ENCODE results near the gene BEND4. TPM values are rescaled to one million over a fixed set of nuclear protein-coding genes. Genes with fewer than 3 reads are reported as not detected.

BEND4 gene
- polyA plus RNA-seq, 2 donors: under 0.01 TPM; not detected in 1

GRCh38 chr4:42150653-42151567, 1.5 kb downstream of the BEND4 start:
- Histone ChIP-seq H3K36me3 (ENCODE audit: control insufficient read depth in 2 of 2, insufficient read depth in 2 of 2, low read length in 1 of 2) (no peaks in the 10 kb centered on the region), H3K9me3 (ENCODE audit: control insufficient read depth in 2 of 2, insufficient read depth in 1 of 2, low read depth in 1 of 2, low read length in 1 of 2) (no peaks in the 10 kb centered on the region), H3K4me1 (ENCODE audit: control insufficient read depth in 2 of 2, insufficient read depth in 2 of 2, low read length in 1 of 2) (peaks cover 3 to 6% of the 10 kb centered on the region in 2 donors), H3K4me3 (ENCODE audit: low read depth in 1 of 2, low read length in 2 of 2) (peak overlapping the region in 1 of 2 donors; percentile 46), H3K27ac (ENCODE audit: low read depth in 2 of 2, low read length in 1 of 2) (no peak overlapping the region), H3K27me3 (ENCODE audit: control insufficient read depth in 1 of 2, insufficient read depth in 2 of 2, low read length in 2 of 2) (peaks cover 0 to 27% of the 10 kb centered on the region in 2 donors)
- 9 to 10% methylated on average over 89 of the region's 89 CpGs for WGBS, 2 donors

- H3K27me3 ChIP-seq (ENCODE audit: control insufficient read depth in 1 of 2, insufficient read depth in 2 of 2, low read length in 2 of 2): peaks cover 0 to 27% of the 10 kb centered on the region in 2 donors
- no peak overlapping the region for H3K27ac ChIP-seq (ENCODE audit: low read depth in 2 of 2, low read length in 1 of 2)
- H3K4me3 ChIP-seq (ENCODE audit: low read depth in 1 of 2, low read length in 2 of 2): no peak overlapping the region
- H3K4me1 ChIP-seq (ENCODE audit: control insufficient read depth in 2 of 2, insufficient read depth in 2 of 2, low read length in 1 of 2): peaks cover 3 to 6% of the 10 kb centered on the region in 2 donors
- H3K9me3 ChIP-seq (ENCODE audit: control insufficient read depth in 2 of 2, insufficient read depth in 1 of 2, low read depth in 1 of 2, low read length in 1 of 2): no peaks in the 10 kb centered on the region
- 80% methylated on average over 7 of the region's 7 CpGs for WGBS, 2 donors
- H3K36me3 ChIP-seq (ENCODE audit: control insufficient read depth in 2 of 2, insufficient read depth in 2 of 2, low read length in 1 of 2): no peaks in the 10 kb centered on the region
Observed at GRCh38 chr4:42149004-42149403, 3.5 kb downstream of the BEND4 start.

GRCh38 chr4:42148425-42148824, 4.0 kb downstream of the BEND4 start:
- H3K9me3 ChIP-seq (ENCODE audit: control insufficient read depth in 2 of 2, insufficient read depth in 1 of 2, low read depth in 1 of 2, low read length in 1 of 2): no peaks in the 10 kb centered on the region
- 74 to 77% methylated on average over 1 of the region's 1 CpG for WGBS, 2 donors
- H3K4me3 ChIP-seq (ENCODE audit: low read depth in 1 of 2, low read length in 2 of 2): no peak overlapping the region
- H3K4me1 ChIP-seq (ENCODE audit: control insufficient read depth in 2 of 2, insufficient read depth in 2 of 2, low read length in 1 of 2): peaks cover 3 to 6% of the 10 kb centered on the region in 2 donors
- H3K27me3 ChIP-seq (ENCODE audit: control insufficient read depth in 1 of 2, insufficient read depth in 2 of 2, low read length in 2 of 2): peaks cover 0 to 27% of the 10 kb centered on the region in 2 donors
- no peak overlapping the region for H3K27ac ChIP-seq (ENCODE audit: low read depth in 2 of 2, low read length in 1 of 2)
- H3K36me3 ChIP-seq (ENCODE audit: control insufficient read depth in 2 of 2, insufficient read depth in 2 of 2, low read length in 1 of 2): no peaks in the 10 kb centered on the region

- Histone ChIP-seq H3K27me3 (ENCODE audit: control insufficient read depth in 1 of 2, insufficient read depth in 2 of 2, low read length in 2 of 2) (no peaks in the 10 kb centered on the region), H3K9me3 (ENCODE audit: control insufficient read depth in 2 of 2, insufficient read depth in 1 of 2, low read depth in 1 of 2, low read length in 1 of 2) (no peaks in the 10 kb centered on the region), H3K4me3 (ENCODE audit: low read depth in 1 of 2, low read length in 2 of 2) (no peak overlapping the region), H3K36me3 (ENCODE audit: control insufficient read depth in 2 of 2, insufficient read depth in 2 of 2, low read length in 1 of 2) (no peaks in the 10 kb centered on the region), H3K27ac (ENCODE audit: low read depth in 2 of 2, low read length in 1 of 2) (no peak overlapping the region), H3K4me1 (ENCODE audit: control insufficient read depth in 2 of 2, insufficient read depth in 2 of 2, low read length in 1 of 2) (no peaks in the 10 kb centered on the region)
- WGBS, 2 donors: 67 to 73% methylated on average over 7 of the region's 7 CpGs
Observed at GRCh38 chr4:42144028-42144427, 8.4 kb downstream of the BEND4 start.

- 67 to 68% methylated on average over 4 of the region's 4 CpGs for WGBS, 2 donors
- Histone ChIP-seq H3K36me3 (ENCODE audit: control insufficient read depth in 2 of 2, insufficient read depth in 2 of 2, low read length in 1 of 2) (no peaks in the 10 kb centered on the region), H3K4me3 (ENCODE audit: low read depth in 1 of 2, low read length in 2 of 2) (no peak overlapping the region), H3K27me3 (ENCODE audit: control insufficient read depth in 1 of 2, insufficient read depth in 2 of 2, low read length in 2 of 2) (no peaks in the 10 kb centered on the region), H3K9me3 (ENCODE audit: control insufficient read depth in 2 of 2, insufficient read depth in 1 of 2, low read depth in 1 of 2, low read length in 1 of 2) (no peaks in the 10 kb centered on the region), H3K27ac (ENCODE audit: low read depth in 2 of 2, low read length in 1 of 2) (no peak overlapping the region), H3K4me1 (ENCODE audit: control insufficient read depth in 2 of 2, insufficient read depth in 2 of 2, low read length in 1 of 2) (no peaks in the 10 kb centered on the region)
Observed at GRCh38 chr4:42142591-42142990, 9.9 kb downstream of the BEND4 start.

- 75 to 77% methylated on average over 3 of the region's 3 CpGs for WGBS, 2 donors
- H3K4me1 ChIP-seq (ENCODE audit: control insufficient read depth in 2 of 2, insufficient read depth in 2 of 2, low read length in 1 of 2): no peaks in the 10 kb centered on the region
- no peaks in the 10 kb centered on the region for H3K36me3 ChIP-seq (ENCODE audit: control insufficient read depth in 2 of 2, insufficient read depth in 2 of 2, low read length in 1 of 2)
- no peaks in the 10 kb centered on the region for H3K9me3 ChIP-seq (ENCODE audit: control insufficient read depth in 2 of 2, insufficient read depth in 1 of 2, low read depth in 1 of 2, low read length in 1 of 2)
- H3K4me3 ChIP-seq (ENCODE audit: low read depth in 1 of 2, low read length in 2 of 2): no peak overlapping the region
- H3K27ac ChIP-seq (ENCODE audit: low read depth in 2 of 2, low read length in 1 of 2): no peak overlapping the region
- H3K27me3 ChIP-seq (ENCODE audit: control insufficient read depth in 1 of 2, insufficient read depth in 2 of 2, low read length in 2 of 2): no peaks in the 10 kb centered on the region
Observed at GRCh38 chr4:42136371-42136770, 16.1 kb downstream of the BEND4 start.

- no peaks in the 10 kb centered on the region for H3K4me1 ChIP-seq (ENCODE audit: control insufficient read depth in 2 of 2, insufficient read depth in 2 of 2, low read length in 1 of 2)
- no peak overlapping the region for H3K27ac ChIP-seq (ENCODE audit: low read depth in 2 of 2, low read length in 1 of 2)
- no peaks in the 10 kb centered on the region for H3K9me3 ChIP-seq (ENCODE audit: control insufficient read depth in 2 of 2, insufficient read depth in 1 of 2, low read depth in 1 of 2, low read length in 1 of 2)
- no peaks in the 10 kb centered on the region for H3K36me3 ChIP-seq (ENCODE audit: control insufficient read depth in 2 of 2, insufficient read depth in 2 of 2, low read length in 1 of 2)
- no peak overlapping the region for H3K4me3 ChIP-seq (ENCODE audit: low read depth in 1 of 2, low read length in 2 of 2)
- H3K27me3 ChIP-seq (ENCODE audit: control insufficient read depth in 1 of 2, insufficient read depth in 2 of 2, low read length in 2 of 2): no peaks in the 10 kb centered on the region
- 43 to 68% methylated on average over 1 of the region's 1 CpG for WGBS, 2 donors
Observed at GRCh38 chr4:42133006-42133405, 19.4 kb downstream of the BEND4 start.

- Histone ChIP-seq H3K9me3 (ENCODE audit: control insufficient read depth in 2 of 2, insufficient read depth in 1 of 2, low read depth in 1 of 2, low read length in 1 of 2) (no peaks in the 10 kb centered on the region), H3K4me1 (ENCODE audit: control insufficient read depth in 2 of 2, insufficient read depth in 2 of 2, low read length in 1 of 2) (no peaks in the 10 kb centered on the region), H3K36me3 (ENCODE audit: control insufficient read depth in 2 of 2, insufficient read depth in 2 of 2, low read length in 1 of 2) (no peaks in the 10 kb centered on the region), H3K4me3 (ENCODE audit: low read depth in 1 of 2, low read length in 2 of 2) (no peak overlapping the region), H3K27me3 (ENCODE audit: control insufficient read depth in 1 of 2, insufficient read depth in 2 of 2, low read length in 2 of 2) (no peaks in the 10 kb centered on the region), H3K27ac (ENCODE audit: low read depth in 2 of 2, low read length in 1 of 2) (no peak overlapping the region)
- WGBS, 2 donors: 89 to 92% methylated on average over 7 of the region's 7 CpGs
Observed at GRCh38 chr4:42132099-42132498, 20.4 kb downstream of the BEND4 start.

- H3K4me1 ChIP-seq (ENCODE audit: control insufficient read depth in 2 of 2, insufficient read depth in 2 of 2, low read length in 1 of 2): no peaks in the 10 kb centered on the region
- no peaks in the 10 kb centered on the region for H3K27me3 ChIP-seq (ENCODE audit: control insufficient read depth in 1 of 2, insufficient read depth in 2 of 2, low read length in 2 of 2)
- H3K36me3 ChIP-seq (ENCODE audit: control insufficient read depth in 2 of 2, insufficient read depth in 2 of 2, low read length in 1 of 2): no peaks in the 10 kb centered on the region
- no peak overlapping the region for H3K27ac ChIP-seq (ENCODE audit: low read depth in 2 of 2, low read length in 1 of 2)
- H3K4me3 ChIP-seq (ENCODE audit: low read depth in 1 of 2, low read length in 2 of 2): no peak overlapping the region
- peaks cover 0 to 3% of the 10 kb centered on the region in 2 donors for H3K9me3 ChIP-seq (ENCODE audit: control insufficient read depth in 2 of 2, insufficient read depth in 1 of 2, low read depth in 1 of 2, low read length in 1 of 2)
- WGBS, 2 donors: 72 to 74% methylated on average over 2 of the region's 2 CpGs
Observed at GRCh38 chr4:42123071-42123644, 29.3 kb downstream of the BEND4 start.

Data from esophagus (tissue), 2 donors.